Activated CD4-positive, alpha-beta T cell treated with anti-CD3 and anti-CD28 coated beads, Interleukin-2, amount 10 ng/mL, durations not matched to agents 7 days and 5 days (primary cell): Measurements from ENCODE around the gene GOLGA1. TPM values are rescaled to one million over a fixed set of nuclear protein-coding genes. Genes with fewer than 3 reads are reported as not detected.
"Not testable (repeated sequence)": the region's sequence is repeated elsewhere in the genome, so short reads cannot be mapped to it uniquely, and the experiment has no call there.

Experiments used
- CTCF ChIA-PET: fragments of 350-600 bp; sonication (Branson Sonifier 250); formaldehyde crosslinking; loops from one replicate; lab custom pipeline; 2021; ENCODE audit warnings: antibody characterized with exemption; lab: Charles Lee
- POLR2A ChIA-PET: fragments of 350-600 bp; sonication (Branson Sonifier 250); formaldehyde crosslinking; loops from one replicate; lab custom pipeline; 2021; ENCODE audit warnings: antibody characterized with exemption; lab: Charles Lee
- DNase-seq: peaks from one replicate; pipeline ENCODE4 v3.0.0-alpha.2; 2020
- H3K27ac Mint-ChIP-seq: one replicate; pipeline ENCODE4 v1.8.0; 2021; ENCODE audit warnings: mild to moderate bottlenecking, moderate library complexity, mixed read lengths
- H3K27me3 Mint-ChIP-seq: one replicate; pipeline ENCODE4 v1.8.0; 2021; ENCODE audit warnings: mixed read lengths
- H3K36me3 Mint-ChIP-seq: one replicate; pipeline ENCODE4 v1.8.0; 2021; ENCODE audit warnings: low read depth, mixed read lengths
- H3K4me1 Mint-ChIP-seq: one replicate; pipeline ENCODE4 v1.8.0; 2021; ENCODE audit warnings: mixed read lengths
- H3K4me3 Mint-ChIP-seq: one replicate; pipeline ENCODE4 v1.8.0; 2021; ENCODE audit warnings: mild to moderate bottlenecking, moderate library complexity, mixed read lengths
- H3K9me3 Mint-ChIP-seq: one replicate; pipeline ENCODE4 v1.8.0; 2021; ENCODE audit warnings: mixed read lengths
- total RNA-seq, 2 experiments: library from RNA; stranded (reverse); gene quantifications; one replicate each; pipeline ENCODE4 v1.2.3, GENCODE V29; 2021

GOLGA1 gene
- total RNA-seq, 2 experiments from 2014 or later, result 15.2 to 19.3 TPM

- Mint-ChIP-seq H3K4me1 (peaks cover 7% of the 10 kb centered on the region), H3K36me3 (no peaks in the 10 kb centered on the region), H3K9me3 (no peaks in the 10 kb centered on the region), H3K4me3 (peak overlapping the region; percentile 61), H3K27me3 (peaks cover 12% of the 10 kb centered on the region), H3K27ac (no peak overlapping the region)
- POLR2A ChIA-PET, result no interaction called here
- CTCF ChIA-PET, result interaction anchor here (0.6 to 10.0 kb wide), 27 partner anchors 9 to 523 kb away, joined by 3 to 173 read pairs (median 5); partner anchors contain the start of genes ARPC5L, NR6A1, OLFML2A and RPL35
- DNase-seq, result no peak
These were observed 88.6 kb downstream of the GOLGA1 start for GRCh38 chr9:124852121-124852828.

- Mint-ChIP-seq H3K9me3 (no peaks in the 10 kb centered on the region), H3K27me3 (peaks cover 12% of the 10 kb centered on the region), H3K36me3 (no peaks in the 10 kb centered on the region), H3K4me3 (no peak overlapping the region), H3K4me1 (peaks cover 7% of the 10 kb centered on the region), H3K27ac (no peak overlapping the region)
- ChIA-PET POLR2A (no interaction called here), CTCF (interaction anchor here (1.0 to 10.0 kb wide), 2 partner anchors 11 to 77 kb away, joined by 3 to 173 read pairs; partner anchors contain the start of genes NR6A1 and OLFML2A)
- no peak for DNase-seq
These were observed 91.1 kb downstream of the GOLGA1 start for GRCh38 chr9:124849801-124850200.

GRCh38 chr9:124846969-124847368 is 93.9 kb downstream of the GOLGA1 start:
- Mint-ChIP-seq H3K4me3 (no peak overlapping the region), H3K36me3 (no peaks in the 10 kb centered on the region), H3K9me3 (no peaks in the 10 kb centered on the region), H3K27me3 (peaks cover 10% of the 10 kb centered on the region), H3K4me1 (no peaks in the 10 kb centered on the region), H3K27ac (no peak overlapping the region)
- DNase-seq, result no peak
- CTCF ChIA-PET, result interaction anchor here (0.5 to 1.6 kb wide), 4 partner anchors 17 to 191 kb away, joined by 3 to 6 read pairs (median 4); no protein-coding TSS in a partner anchor
- POLR2A ChIA-PET, result no interaction called here

- DNase-seq, H3K4me1 Mint-ChIP-seq, H3K36me3 Mint-ChIP-seq, H3K27me3 Mint-ChIP-seq, H3K4me3 Mint-ChIP-seq, POLR2A ChIA-PET, H3K9me3 Mint-ChIP-seq: not testable (repeated sequence)
- CTCF ChIA-PET, result interaction anchor here (0.7 to 0.9 kb wide), 2 partner anchors 17 to 22 kb away, joined by 3 to 5 read pairs; no protein-coding TSS in a partner anchor
- peak overlapping the region; percentile 54 for H3K27ac Mint-ChIP-seq
These were observed 94.4 kb downstream of the GOLGA1 start for GRCh38 chr9:124846467-124846866.

- H3K36me3 Mint-ChIP-seq, result no peaks in the 10 kb centered on the region
- ChIA-PET POLR2A (no interaction called here), CTCF (interaction anchor here (0.9 kb wide), 1 partner anchor 9 kb away, joined by 3 read pairs; the partner anchor contains the start of gene WDR38)
- H3K4me1 Mint-ChIP-seq, result no peaks in the 10 kb centered on the region
- H3K27me3 Mint-ChIP-seq, result peaks cover 5% of the 10 kb centered on the region
- no peak for DNase-seq
- H3K9me3 Mint-ChIP-seq, result no peaks in the 10 kb centered on the region
- no peak overlapping the region for H3K27ac Mint-ChIP-seq
- H3K4me3 Mint-ChIP-seq, result no peak overlapping the region
These were observed 96.6 kb downstream of the GOLGA1 start for GRCh38 chr9:124844291-124844690.

GRCh38 chr9:124843456-124844034 is 97.3 kb downstream of the GOLGA1 start:
- H3K4me3 Mint-ChIP-seq, result no peak overlapping the region
- H3K9me3 Mint-ChIP-seq, result no peaks in the 10 kb centered on the region
- POLR2A ChIA-PET, result no interaction called here
- H3K27me3 Mint-ChIP-seq, result peaks cover 5% of the 10 kb centered on the region
- H3K4me1 Mint-ChIP-seq, result no peaks in the 10 kb centered on the region
- no peaks in the 10 kb centered on the region for H3K36me3 Mint-ChIP-seq
- H3K27ac Mint-ChIP-seq, result no peak overlapping the region
- CTCF ChIA-PET, result interaction anchor here (0.9 to 3.8 kb wide), 2 partner anchors 10 kb away, joined by 3 to 26 read pairs; partner anchors contain the start of gene WDR38
- no peak for DNase-seq

GRCh38 chr9:124841075-124841821 is 99.6 kb downstream of the GOLGA1 start:
- CTCF ChIA-PET, result interaction anchor here (0.6 to 3.8 kb wide), 4 partner anchors 12 to 853 kb away, joined by 3 to 26 read pairs (median 4); partner anchors contain the start of gene WDR38
- POLR2A ChIA-PET, result no interaction called here
- DNase-seq, result no peak
- peaks cover 11% of the 10 kb centered on the region for H3K27me3 Mint-ChIP-seq
- H3K9me3 Mint-ChIP-seq, result no peaks in the 10 kb centered on the region
- H3K4me3 Mint-ChIP-seq, result no peak overlapping the region
- H3K36me3 Mint-ChIP-seq, result no peaks in the 10 kb centered on the region
- H3K4me1 Mint-ChIP-seq, result no peaks in the 10 kb centered on the region
- H3K27ac Mint-ChIP-seq, result no peak overlapping the region

- H3K36me3 Mint-ChIP-seq, result no peaks in the 10 kb centered on the region
- no peak overlapping the region for H3K4me3 Mint-ChIP-seq
- H3K4me1 Mint-ChIP-seq, result no peaks in the 10 kb centered on the region
- peaks cover 13% of the 10 kb centered on the region for H3K27me3 Mint-ChIP-seq
- ChIA-PET POLR2A (no interaction called here), CTCF (interaction anchor here (0.6 to 3.8 kb wide), 5 partner anchors 13 to 65 kb away, joined by 3 to 26 read pairs (median 3); partner anchors contain the start of gene WDR38)
- DNase-seq, result no peak
- no peaks in the 10 kb centered on the region for H3K9me3 Mint-ChIP-seq
- no peak overlapping the region for H3K27ac Mint-ChIP-seq
These were observed 100.5 kb downstream of the GOLGA1 start for GRCh38 chr9:124840300-124840833.

GRCh38 chr9:124839612-124840299 is 101.1 kb downstream of the GOLGA1 start:
- Mint-ChIP-seq H3K27me3 (peaks cover 13% of the 10 kb centered on the region), H3K36me3 (no peaks in the 10 kb centered on the region), H3K4me1 (no peaks in the 10 kb centered on the region), H3K9me3 (no peaks in the 10 kb centered on the region), H3K27ac (no peak overlapping the region), H3K4me3 (no peak overlapping the region)
- ChIA-PET CTCF (interaction anchor here (0.9 to 3.8 kb wide), 5 partner anchors 13 to 212 kb away, joined by 3 to 26 read pairs (median 3); partner anchors contain the start of gene WDR38), POLR2A (no interaction called here)
- DNase-seq, result no peak

GRCh38 chr9:124838567-124839275 is 102.2 kb downstream of the GOLGA1 start:
- not testable (repeated sequence) for H3K27ac Mint-ChIP-seq, H3K36me3 Mint-ChIP-seq, H3K4me1 Mint-ChIP-seq, H3K9me3 Mint-ChIP-seq, H3K4me3 Mint-ChIP-seq, DNase-seq
- ChIA-PET CTCF (interaction anchor here (0.7 to 1.4 kb wide), 4 partner anchors 14 to 211 kb away, joined by 3 to 5 read pairs (median 4); partner anchors contain the start of gene WDR38), POLR2A (interaction anchor here (0.6 kb wide), 1 partner anchor 22 kb away, joined by 11 read pairs; no protein-coding TSS in a partner anchor)
- H3K27me3 Mint-ChIP-seq, result peaks cover 13% of the 10 kb centered on the region

GRCh38 chr9:124838132-124838531 is 102.8 kb downstream of the GOLGA1 start:
- not testable (repeated sequence) for H3K9me3 Mint-ChIP-seq, H3K4me1 Mint-ChIP-seq, DNase-seq, H3K36me3 Mint-ChIP-seq, H3K27ac Mint-ChIP-seq, H3K4me3 Mint-ChIP-seq
- CTCF ChIA-PET, result interaction anchor here (0.7 to 1.3 kb wide), 2 partner anchors 15 to 34 kb away, joined by 4 to 5 read pairs; partner anchors contain the start of gene WDR38
- peaks cover 13% of the 10 kb centered on the region for H3K27me3 Mint-ChIP-seq
- POLR2A ChIA-PET, result interaction anchor here (0.6 kb wide), 1 partner anchor 21 kb away, joined by 11 read pairs; no protein-coding TSS in a partner anchor
